ENCODE results near the gene GLP1R.

Gene GLP1R

GRCh38 chr6:39088331-39088730 lies 39.8 kb downstream of the GLP1R start:
- Histone ChIP-seq H3K36me3 (ENCODE audit: control insufficient read depth, insufficient read depth, low read length) (no peaks in the 10 kb centered on the region), H3K4me3 (ENCODE audit: extremely low read depth, insufficient read depth, low read length, poor library complexity, severe bottlenecking) (no peak overlapping the region), H3K27ac (ENCODE audit: low read depth, low read length, severe bottlenecking) (no peak overlapping the region), H3K4me1 (ENCODE audit: control insufficient read depth, insufficient read depth, low read length, poor library complexity, severe bottlenecking) (no peaks in the 10 kb centered on the region), H3K9me3 (ENCODE audit: control insufficient read depth, low read length) (no peaks in the 10 kb centered on the region)
- 0% methylated on average over 3 to 4 of the region's 4 CpGs for WGBS, 2 experiments (ENCODE audit: insufficient coverage in 2 of 2)

DNA sequence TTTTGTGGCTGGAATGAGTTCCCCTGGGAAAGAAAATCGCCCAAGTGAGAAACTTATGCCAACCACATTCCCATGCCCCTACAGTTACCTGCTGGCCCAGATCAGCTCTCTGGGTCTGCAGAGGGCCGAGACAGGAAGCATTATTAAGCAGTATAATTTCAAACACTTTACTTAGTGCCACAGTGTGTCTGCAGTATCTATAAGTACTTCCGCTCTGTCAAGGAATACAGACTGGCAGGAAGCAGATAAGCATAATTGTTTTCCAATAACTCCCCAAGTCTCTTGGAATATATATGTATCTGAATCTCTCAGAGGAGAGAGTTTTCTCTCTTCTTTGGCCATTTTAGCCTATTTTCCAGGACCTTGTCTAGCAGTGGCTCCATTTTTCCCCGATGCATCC lies 41.5 kb downstream of the GLP1R start:
- Histone ChIP-seq H3K4me1 (ENCODE audit: control insufficient read depth, insufficient read depth, low read length, poor library complexity, severe bottlenecking) (no peaks in the 10 kb centered on the region), H3K36me3 (ENCODE audit: control insufficient read depth, insufficient read depth, low read length) (no peaks in the 10 kb centered on the region), H3K4me3 (ENCODE audit: extremely low read depth, insufficient read depth, low read length, poor library complexity, severe bottlenecking) (no peak overlapping the region), H3K9me3 (ENCODE audit: control insufficient read depth, low read length) (no peaks in the 10 kb centered on the region), H3K27ac (ENCODE audit: low read depth, low read length, severe bottlenecking) (no peak overlapping the region)
- WGBS, 2 experiments (ENCODE audit: insufficient coverage in 2 of 2) = 92 to 100% methylated on average over 2 to 3 of the region's 4 CpGs

DNA sequence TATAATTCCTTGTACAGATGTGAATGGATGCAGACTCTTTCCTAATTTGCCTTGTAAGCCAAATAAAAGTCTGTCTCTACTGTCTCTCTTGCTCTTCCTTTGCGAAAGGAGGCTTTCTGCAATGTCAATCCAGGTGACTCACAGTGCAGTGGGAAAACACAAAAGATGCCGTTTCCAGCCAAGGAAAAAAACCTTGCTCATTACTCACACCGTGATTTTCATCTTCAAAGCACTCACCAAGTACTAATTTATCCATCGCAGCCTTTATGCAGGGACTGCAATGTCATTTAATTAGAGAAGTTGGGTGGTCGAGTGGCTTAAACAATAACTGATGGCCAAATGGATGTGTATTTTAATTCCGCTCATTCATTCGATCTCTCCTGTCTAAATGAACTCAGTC lies 42.6 kb downstream of the GLP1R start:
- no peak overlapping the region for H3K27ac ChIP-seq (ENCODE audit: low read depth, low read length, severe bottlenecking)
- WGBS, 2 experiments (ENCODE audit: insufficient coverage in 2 of 2) = 77 to 94% methylated on average over 1 to 3 of the region's 7 CpGs
- H3K4me3 ChIP-seq (ENCODE audit: extremely low read depth, insufficient read depth, low read length, poor library complexity, severe bottlenecking) = no peak overlapping the region
- H3K9me3 ChIP-seq (ENCODE audit: control insufficient read depth, low read length) = no peaks in the 10 kb centered on the region
- H3K4me1 ChIP-seq (ENCODE audit: control insufficient read depth, insufficient read depth, low read length, poor library complexity, severe bottlenecking) = no peaks in the 10 kb centered on the region
- H3K36me3 ChIP-seq (ENCODE audit: control insufficient read depth, insufficient read depth, low read length) = no peaks in the 10 kb centered on the region

DNA sequence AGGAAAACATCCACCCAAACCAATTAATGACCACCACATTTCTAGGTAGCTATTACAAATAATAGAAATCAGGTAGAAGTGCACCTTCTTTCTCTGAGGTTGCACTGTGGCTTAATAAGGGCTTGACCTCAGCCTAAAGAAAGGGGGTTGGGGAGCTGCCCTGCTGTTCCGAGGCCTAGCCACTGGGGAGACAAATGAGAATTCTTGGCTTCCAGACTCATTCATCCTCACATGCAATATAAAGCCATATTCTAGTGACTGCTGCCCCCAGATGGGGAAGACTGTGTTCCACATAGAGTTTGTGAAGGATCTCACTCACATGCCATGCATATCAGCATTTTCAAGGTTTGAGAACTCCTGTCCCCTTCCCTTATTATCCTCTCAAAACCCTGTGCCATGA lies 43.5 kb downstream of the GLP1R start:
- no CpG with 5 or more reads among the region's 1 CpG for WGBS, 2 experiments (ENCODE audit: insufficient coverage in 2 of 2)
- Histone ChIP-seq H3K9me3 (ENCODE audit: control insufficient read depth, low read length) (no peaks in the 10 kb centered on the region), H3K27ac (ENCODE audit: low read depth, low read length, severe bottlenecking) (no peak overlapping the region), H3K4me1 (ENCODE audit: control insufficient read depth, insufficient read depth, low read length, poor library complexity, severe bottlenecking) (no peaks in the 10 kb centered on the region), H3K4me3 (ENCODE audit: extremely low read depth, insufficient read depth, low read length, poor library complexity, severe bottlenecking) (no peak overlapping the region), H3K36me3 (ENCODE audit: control insufficient read depth, insufficient read depth, low read length) (no peaks in the 10 kb centered on the region)

DNA sequence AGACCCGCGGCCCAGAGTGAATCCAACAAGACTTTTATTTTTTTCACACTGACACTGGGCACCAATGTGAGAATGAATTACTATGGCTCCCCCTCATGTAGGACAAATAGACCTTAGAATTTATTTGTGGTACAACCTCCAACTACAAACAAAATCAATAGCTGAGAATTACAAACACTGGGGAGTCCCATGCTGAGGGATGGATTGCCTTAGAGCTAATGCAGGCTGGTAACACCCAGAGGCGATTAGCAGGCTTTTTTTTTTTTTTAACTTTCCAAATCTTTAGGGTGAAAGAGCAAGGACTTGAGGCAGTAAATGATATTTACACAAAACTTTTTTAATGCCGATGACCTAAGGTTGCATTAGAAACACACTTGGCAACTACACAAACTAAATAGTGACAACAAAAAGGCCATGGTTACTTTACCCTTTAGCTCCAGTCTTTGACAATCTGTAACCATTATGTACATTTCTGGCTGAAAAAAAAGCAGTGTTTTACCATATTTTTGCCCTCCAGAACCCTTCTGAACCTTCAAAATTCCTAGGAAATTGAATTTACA lies 44.6 kb downstream of the GLP1R start:
- 78 to 100% methylated on average over 1 to 2 of the region's 4 CpGs for WGBS, 2 experiments (ENCODE audit: insufficient coverage in 2 of 2)
- H3K4me1 ChIP-seq (ENCODE audit: control insufficient read depth, insufficient read depth, low read length, poor library complexity, severe bottlenecking) = no peaks in the 10 kb centered on the region
- no peak overlapping the region for H3K4me3 ChIP-seq (ENCODE audit: extremely low read depth, insufficient read depth, low read length, poor library complexity, severe bottlenecking)
- no peaks in the 10 kb centered on the region for H3K9me3 ChIP-seq (ENCODE audit: control insufficient read depth, low read length)
- H3K36me3 ChIP-seq (ENCODE audit: control insufficient read depth, insufficient read depth, low read length) = no peaks in the 10 kb centered on the region
- H3K27ac ChIP-seq (ENCODE audit: low read depth, low read length, severe bottlenecking) = no peak overlapping the region

DNA sequence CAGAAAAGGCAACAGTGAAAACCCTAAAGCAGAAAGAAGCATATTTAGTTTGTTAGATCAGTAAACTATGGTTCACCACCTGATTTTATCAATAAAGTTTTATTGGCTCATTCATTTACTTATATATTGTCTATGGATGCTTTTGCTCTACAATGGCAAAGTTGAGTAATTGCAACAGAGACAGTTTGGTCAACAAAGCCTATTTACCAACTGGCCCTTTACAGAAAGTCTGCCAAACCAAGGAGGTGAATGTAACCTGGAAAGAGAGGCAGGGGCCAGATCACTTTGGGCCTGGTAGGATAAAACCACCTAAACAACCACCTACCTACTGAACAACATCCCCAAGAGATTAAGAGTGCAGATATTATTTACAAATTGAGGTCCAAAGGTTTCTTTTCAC lies 47.0 kb downstream of the GLP1R start:
- no peaks in the 10 kb centered on the region for H3K36me3 ChIP-seq (ENCODE audit: control insufficient read depth, insufficient read depth, low read length)

GRCh38 chr6:39100358-39100757 lies 51.8 kb downstream of the GLP1R start:
- Histone ChIP-seq H3K27ac (ENCODE audit: low read depth, low read length, severe bottlenecking) (no peak overlapping the region), H3K4me3 (ENCODE audit: extremely low read depth, insufficient read depth, low read length, poor library complexity, severe bottlenecking) (no peak overlapping the region), H3K9me3 (ENCODE audit: control insufficient read depth, low read length) (no peaks in the 10 kb centered on the region), H3K36me3 (ENCODE audit: control insufficient read depth, insufficient read depth, low read length) (peaks cover 5% of the 10 kb centered on the region), H3K4me1 (ENCODE audit: control insufficient read depth, insufficient read depth, low read length, poor library complexity, severe bottlenecking) (no peaks in the 10 kb centered on the region)
- 79 to 100% methylated on average over 2 of the region's 3 CpGs for WGBS, 2 experiments (ENCODE audit: insufficient coverage in 2 of 2)

More for the DNA sequence above, 47.0 kb downstream of the GLP1R start:
- Histone ChIP-seq H3K4me1 (ENCODE audit: control insufficient read depth, insufficient read depth, low read length, poor library complexity, severe bottlenecking) (no peaks in the 10 kb centered on the region), H3K27ac (ENCODE audit: low read depth, low read length, severe bottlenecking) (no peak overlapping the region), H3K9me3 (ENCODE audit: control insufficient read depth, low read length) (no peaks in the 10 kb centered on the region), H3K4me3 (ENCODE audit: extremely low read depth, insufficient read depth, low read length, poor library complexity, severe bottlenecking) (no peak overlapping the region)

GRCh38 chr6:39102071-39102820 lies 53.7 kb downstream of the GLP1R start:
- Histone ChIP-seq H3K27ac (ENCODE audit: low read depth, low read length, severe bottlenecking) (no peak overlapping the region), H3K36me3 (ENCODE audit: control insufficient read depth, insufficient read depth, low read length) (peaks cover 5% of the 10 kb centered on the region), H3K4me1 (ENCODE audit: control insufficient read depth, insufficient read depth, low read length, poor library complexity, severe bottlenecking) (no peaks in the 10 kb centered on the region), H3K4me3 (ENCODE audit: extremely low read depth, insufficient read depth, low read length, poor library complexity, severe bottlenecking) (no peak overlapping the region), H3K9me3 (ENCODE audit: control insufficient read depth, low read length) (no peaks in the 10 kb centered on the region)
- 50 to 52% methylated on average over 5 of the region's 12 CpGs for WGBS, 2 experiments (ENCODE audit: insufficient coverage in 2 of 2)

- no peaks in the 10 kb centered on the region for H3K4me1 ChIP-seq (ENCODE audit: control insufficient read depth, insufficient read depth, low read length, poor library complexity, severe bottlenecking)
- WGBS, 2 experiments (ENCODE audit: insufficient coverage in 2 of 2) = 100% methylated on average over 1 of the region's 1 CpG; no CpG with 5 or more reads in 1 of the 2 experiments
- H3K27ac ChIP-seq (ENCODE audit: low read depth, low read length, severe bottlenecking) = no peak overlapping the region
- H3K4me3 ChIP-seq (ENCODE audit: extremely low read depth, insufficient read depth, low read length, poor library complexity, severe bottlenecking) = no peak overlapping the region
- no peaks in the 10 kb centered on the region for H3K9me3 ChIP-seq (ENCODE audit: control insufficient read depth, low read length)
- peaks cover 5% of the 10 kb centered on the region for H3K36me3 ChIP-seq (ENCODE audit: control insufficient read depth, insufficient read depth, low read length)
These were observed 54.2 kb downstream of the GLP1R start for GRCh38 chr6:39102821-39103136.

GRCh38 chr6:39104528-39104927 lies 55.9 kb downstream of the GLP1R start:
- Histone ChIP-seq H3K27ac (ENCODE audit: low read depth, low read length, severe bottlenecking) (no peak overlapping the region), H3K4me3 (ENCODE audit: extremely low read depth, insufficient read depth, low read length, poor library complexity, severe bottlenecking) (no peak overlapping the region), H3K9me3 (ENCODE audit: control insufficient read depth, low read length) (no peaks in the 10 kb centered on the region), H3K4me1 (ENCODE audit: control insufficient read depth, insufficient read depth, low read length, poor library complexity, severe bottlenecking) (no peaks in the 10 kb centered on the region), H3K36me3 (ENCODE audit: control insufficient read depth, insufficient read depth, low read length) (peaks cover 5% of the 10 kb centered on the region)
- 88 to 100% methylated on average over 1 of the region's 4 CpGs for WGBS, 2 experiments (ENCODE audit: insufficient coverage in 2 of 2)

DNA sequence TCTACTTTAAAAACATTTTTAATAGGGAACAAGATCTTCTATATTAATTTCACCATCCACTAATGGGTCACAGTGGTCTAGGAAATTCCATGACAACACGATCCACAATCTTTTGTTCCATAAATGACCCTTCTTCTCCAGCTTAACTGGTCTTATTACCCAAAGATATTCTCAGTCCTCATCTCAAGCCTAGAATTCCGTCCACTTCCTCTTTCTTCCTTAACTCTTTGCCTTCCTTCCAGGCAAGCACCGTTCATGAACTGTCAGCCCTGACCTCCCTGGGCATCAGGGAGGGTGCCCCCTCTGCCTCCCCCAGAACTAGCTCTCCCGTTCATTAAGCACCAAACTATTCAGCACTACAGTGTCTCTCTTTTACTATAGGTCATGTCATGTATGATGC lies 58.5 kb downstream of the GLP1R start:
- H3K4me1 ChIP-seq (ENCODE audit: control insufficient read depth, insufficient read depth, low read length, poor library complexity, severe bottlenecking) = no peaks in the 10 kb centered on the region
- no peaks in the 10 kb centered on the region for H3K9me3 ChIP-seq (ENCODE audit: control insufficient read depth, low read length)
- no peak overlapping the region for H3K4me3 ChIP-seq (ENCODE audit: extremely low read depth, insufficient read depth, low read length, poor library complexity, severe bottlenecking)
- no peak overlapping the region for H3K27ac ChIP-seq (ENCODE audit: low read depth, low read length, severe bottlenecking)
- 94 to 96% methylated on average over 3 of the region's 4 CpGs for WGBS, 2 experiments (ENCODE audit: insufficient coverage in 2 of 2)
- H3K36me3 ChIP-seq (ENCODE audit: control insufficient read depth, insufficient read depth, low read length) = peaks cover 11% of the 10 kb centered on the region

Measured in mesodermal cell (in vitro differentiated cells).